ENCODE results near the gene PNO1.

Gene PNO1

DNA sequence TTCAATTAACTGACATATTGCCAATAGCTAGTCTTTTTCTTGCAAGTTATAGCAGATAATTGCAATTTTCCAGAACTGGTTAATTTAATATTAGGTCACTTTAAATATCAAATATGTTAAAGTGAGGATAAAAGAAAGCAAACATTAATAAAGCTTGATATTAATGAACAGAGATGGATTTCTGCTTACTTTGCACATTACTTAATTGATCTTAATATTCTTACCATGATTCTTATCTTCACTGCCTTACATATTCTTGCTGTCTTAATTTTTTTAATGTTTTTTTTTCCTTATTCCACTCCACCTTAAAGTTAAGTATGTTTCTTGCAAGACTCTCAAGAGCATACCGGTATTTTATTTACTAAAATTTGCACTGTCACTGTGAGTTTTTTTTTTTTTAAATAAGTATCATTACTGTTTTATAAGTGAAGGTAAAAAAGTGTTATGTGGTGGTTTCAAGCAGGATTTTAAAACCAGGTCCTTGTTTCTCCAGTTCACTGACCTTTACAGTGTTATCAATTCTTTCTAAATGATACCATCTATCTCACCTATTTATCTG lies 60.7 kb downstream of the PNO1 start:
- no peaks in the 10 kb centered on the region for H3K4me1 ChIP-seq (ENCODE audit: control insufficient read depth, insufficient read depth, low read length)
- no peak overlapping the region for H3K27ac ChIP-seq (ENCODE audit: insufficient read depth, low read depth, low read length, poor library complexity, severe bottlenecking)
- no peak overlapping the region for H3K4me3 ChIP-seq (ENCODE audit: insufficient read depth, low read depth, low read length)
- H3K9me3 ChIP-seq (ENCODE audit: control insufficient read depth, low read length), result no peaks in the 10 kb centered on the region
- no CpG with 5 or more reads among the region's 1 CpG for WGBS, 2 experiments
- no peaks in the 10 kb centered on the region for H3K27me3 ChIP-seq (ENCODE audit: control insufficient read depth, insufficient read depth, low read length, poor library complexity, severe bottlenecking)
- no peaks in the 10 kb centered on the region for H3K36me3 ChIP-seq (ENCODE audit: control insufficient read depth, insufficient read depth, low read length)

DNA sequence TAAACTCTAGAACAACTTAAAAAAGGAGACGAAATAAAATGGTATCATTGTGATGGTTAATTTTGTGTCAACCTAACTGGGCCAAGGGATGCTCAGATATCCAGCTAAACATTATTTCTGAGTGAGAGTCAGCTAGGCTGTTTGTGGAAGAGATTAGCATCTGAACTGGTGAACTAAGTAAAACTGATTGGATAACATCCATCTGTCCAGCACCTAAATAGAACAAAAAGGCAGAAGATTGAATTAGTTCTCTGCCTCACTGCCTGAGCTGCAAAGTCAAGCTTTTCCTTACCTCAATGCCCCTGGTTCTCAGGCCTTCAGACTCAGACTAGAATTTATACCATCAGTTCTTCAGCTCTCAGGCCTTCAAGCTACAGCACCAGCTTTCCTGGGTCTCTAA lies 64.6 kb downstream of the PNO1 start:
- no peak overlapping the region for H3K27ac ChIP-seq (ENCODE audit: insufficient read depth, low read depth, low read length, poor library complexity, severe bottlenecking)
- H3K9me3 ChIP-seq (ENCODE audit: control insufficient read depth, low read length), result no peaks in the 10 kb centered on the region
- no peaks in the 10 kb centered on the region for H3K36me3 ChIP-seq (ENCODE audit: control insufficient read depth, insufficient read depth, low read length)
- 97 to 100% methylated on average over 1 of the region's 1 CpG for WGBS, 2 experiments
- no peaks in the 10 kb centered on the region for H3K4me1 ChIP-seq (ENCODE audit: control insufficient read depth, insufficient read depth, low read length)
- no peaks in the 10 kb centered on the region for H3K27me3 ChIP-seq (ENCODE audit: control insufficient read depth, insufficient read depth, low read length, poor library complexity, severe bottlenecking)
- H3K4me3 ChIP-seq (ENCODE audit: insufficient read depth, low read depth, low read length), result no peak overlapping the region

DNA sequence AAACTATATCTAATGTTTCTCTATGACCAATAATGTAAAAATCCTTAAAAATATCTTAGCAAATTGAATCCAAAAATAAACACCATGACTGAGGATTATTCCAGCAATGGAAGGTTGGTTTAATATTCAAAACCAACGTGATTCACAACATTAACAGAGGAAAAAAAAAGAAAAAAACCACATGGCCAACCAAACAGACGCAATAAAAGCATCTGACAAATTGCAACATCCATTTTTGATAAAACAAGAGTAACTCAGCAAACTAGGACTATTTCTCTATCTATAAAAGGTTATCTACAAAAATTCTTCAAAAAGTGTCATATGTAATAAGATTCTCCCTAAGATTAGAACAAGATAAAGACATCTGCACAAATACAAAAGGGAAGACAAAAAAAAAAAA lies 65.7 kb downstream of the PNO1 start:
- Histone ChIP-seq H3K4me3 (ENCODE audit: insufficient read depth, low read depth, low read length) (no peak overlapping the region), H3K27me3 (ENCODE audit: control insufficient read depth, insufficient read depth, low read length, poor library complexity, severe bottlenecking) (no peaks in the 10 kb centered on the region), H3K27ac (ENCODE audit: insufficient read depth, low read depth, low read length, poor library complexity, severe bottlenecking) (no peak overlapping the region), H3K9me3 (ENCODE audit: control insufficient read depth, low read length) (no peaks in the 10 kb centered on the region), H3K4me1 (ENCODE audit: control insufficient read depth, insufficient read depth, low read length) (no peaks in the 10 kb centered on the region), H3K36me3 (ENCODE audit: control insufficient read depth, insufficient read depth, low read length) (no peaks in the 10 kb centered on the region)
- WGBS, 2 experiments, result 82 to 83% methylated on average over 1 to 2 of the region's 2 CpGs

DNA sequence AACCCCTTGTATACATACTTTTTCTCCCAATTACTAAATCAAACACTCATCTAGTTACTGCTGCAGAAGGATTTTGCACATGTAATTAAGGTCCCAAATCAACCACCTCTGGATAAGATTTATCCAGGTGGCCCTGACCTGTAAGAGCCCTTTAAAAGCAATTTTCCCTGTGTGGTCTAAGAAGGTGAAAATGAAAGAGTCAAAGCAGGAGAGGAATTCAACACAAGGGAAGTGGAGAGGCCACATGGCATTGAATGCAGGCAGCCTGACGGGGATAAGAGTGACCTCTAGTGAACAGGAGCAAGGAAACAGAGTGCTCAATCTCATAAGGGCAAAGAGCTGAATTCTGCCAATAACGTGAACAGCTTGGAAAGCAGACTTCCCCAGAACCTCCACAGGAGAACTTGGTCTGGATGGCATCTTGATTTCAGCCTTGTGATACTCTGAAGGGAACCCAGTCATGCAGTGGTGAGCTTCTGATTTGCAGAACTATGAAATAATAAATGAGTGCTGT lies 67.5 kb downstream of the PNO1 start:
- no peaks in the 10 kb centered on the region for H3K4me1 ChIP-seq (ENCODE audit: control insufficient read depth, insufficient read depth, low read length)
- H3K4me3 ChIP-seq (ENCODE audit: insufficient read depth, low read depth, low read length), result no peak overlapping the region
- no peaks in the 10 kb centered on the region for H3K27me3 ChIP-seq (ENCODE audit: control insufficient read depth, insufficient read depth, low read length, poor library complexity, severe bottlenecking)
- no peak overlapping the region for H3K27ac ChIP-seq (ENCODE audit: insufficient read depth, low read depth, low read length, poor library complexity, severe bottlenecking)
- H3K9me3 ChIP-seq (ENCODE audit: control insufficient read depth, low read length), result no peaks in the 10 kb centered on the region
- H3K36me3 ChIP-seq (ENCODE audit: control insufficient read depth, insufficient read depth, low read length), result no peaks in the 10 kb centered on the region
- 27 to 30% methylated on average over 2 of the region's 2 CpGs for WGBS, 2 experiments
